ENCODE measurements around the gene DUSP9. TPM values are rescaled to one million over a fixed set of nuclear protein-coding genes. Genes with fewer than 3 reads are reported as not detected.
"Not testable (repeated sequence)": the region's sequence is repeated elsewhere in the genome, so short reads cannot be mapped to it uniquely, and the experiment has no call there.

The DUSP9 gene
- total and polyA plus RNA-seq, 8 donors: 0.10 to 0.56 (median 0.23) TPM; not detected in 1

DNA sequence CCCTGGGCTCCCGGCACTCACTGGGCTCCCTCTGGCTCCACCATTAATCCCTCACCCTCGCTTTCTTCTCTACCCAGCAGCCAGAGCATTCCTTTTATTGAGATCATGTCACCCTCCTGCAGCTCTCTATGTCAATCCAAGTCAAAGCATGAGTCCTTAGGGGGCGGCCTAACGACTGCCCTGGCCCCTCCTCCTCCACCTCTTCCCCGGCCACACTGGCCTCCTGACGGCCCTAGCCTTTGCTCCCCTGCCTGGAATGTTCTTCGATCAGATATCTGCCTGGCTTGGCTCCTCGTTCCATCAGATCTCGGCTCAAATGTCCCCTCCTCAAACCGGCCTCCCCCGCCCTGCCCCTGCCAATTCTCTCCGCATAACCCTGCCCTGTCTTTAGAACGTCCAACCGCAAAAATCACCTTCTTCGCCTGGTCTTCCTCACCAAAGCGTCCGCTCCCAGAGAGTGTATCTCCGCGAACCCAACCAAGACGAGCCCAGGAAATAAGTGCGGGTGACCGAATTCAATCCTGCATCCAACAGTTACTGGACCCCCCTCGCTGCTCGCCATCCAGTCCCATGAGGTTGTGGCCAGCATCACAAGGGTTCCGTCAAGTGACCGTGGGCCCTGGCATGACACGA is 27.3 kb downstream of the DUSP9 start:
- DNase-seq: peak in 1 of 4 donors; percentile 16
- no peak overlapping the region for H3K27ac ChIP-seq
- H3K36me3 ChIP-seq: no peaks in the 10 kb centered on the region
- TF ChIP-seq, protein P1, sequence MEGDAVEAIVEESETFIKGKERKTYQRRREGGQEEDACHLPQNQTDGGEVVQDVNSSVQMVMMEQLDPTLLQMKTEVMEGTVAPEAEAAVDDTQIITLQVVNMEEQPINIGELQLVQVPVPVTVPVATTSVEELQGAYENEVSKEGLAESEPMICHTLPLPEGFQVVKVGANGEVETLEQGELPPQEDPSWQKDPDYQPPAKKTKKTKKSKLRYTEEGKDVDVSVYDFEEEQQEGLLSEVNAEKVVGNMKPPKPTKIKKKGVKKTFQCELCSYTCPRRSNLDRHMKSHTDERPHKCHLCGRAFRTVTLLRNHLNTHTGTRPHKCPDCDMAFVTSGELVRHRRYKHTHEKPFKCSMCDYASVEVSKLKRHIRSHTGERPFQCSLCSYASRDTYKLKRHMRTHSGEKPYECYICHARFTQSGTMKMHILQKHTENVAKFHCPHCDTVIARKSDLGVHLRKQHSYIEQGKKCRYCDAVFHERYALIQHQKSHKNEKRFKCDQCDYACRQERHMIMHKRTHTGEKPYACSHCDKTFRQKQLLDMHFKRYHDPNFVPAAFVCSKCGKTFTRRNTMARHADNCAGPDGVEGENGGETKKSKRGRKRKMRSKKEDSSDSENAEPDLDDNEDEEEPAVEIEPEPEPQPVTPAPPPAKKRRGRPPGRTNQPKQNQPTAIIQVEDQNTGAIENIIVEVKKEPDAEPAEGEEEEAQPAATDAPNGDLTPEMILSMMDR (IDR thresholded peaks at IDR 0.05): no peak
- intact Hi-C loops (cut with DNase I): no loop called here
- H3K9me3 ChIP-seq: no peaks in the 10 kb centered on the region
- peaks cover 3 to 52% of the 10 kb centered on the region in 2 donors for H3K27me3 ChIP-seq
- no peaks in the 10 kb centered on the region for H3K4me1 ChIP-seq
- no peak for ATAC-seq
- no peak overlapping the region for H3K4me3 ChIP-seq

DNA sequence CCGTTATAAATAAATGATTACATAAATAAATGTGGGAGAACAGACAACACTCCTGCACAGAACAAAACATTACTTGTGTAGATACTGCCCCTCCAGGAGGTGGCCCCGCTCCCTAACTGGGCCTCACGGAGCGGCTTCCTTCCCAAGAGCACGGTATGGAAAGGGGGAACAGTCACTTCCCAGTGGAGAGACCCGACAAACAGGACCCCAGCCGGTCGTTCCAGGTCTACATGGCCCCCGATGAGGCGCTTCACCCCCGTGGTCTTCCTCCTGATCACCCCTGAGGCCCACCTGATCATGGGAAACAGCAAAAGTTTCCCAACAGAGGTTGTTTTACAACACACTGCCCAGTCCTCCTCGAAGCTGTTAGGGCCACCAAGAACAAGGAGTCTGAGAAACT is 34.2 kb downstream of the DUSP9 start:
- DNase-seq: peak in 1 of 4 donors; percentile 14
- TF ChIP-seq, protein P1 (IDR thresholded peaks at IDR 0.05): no peak
- Histone ChIP-seq H3K4me1 (no peaks in the 10 kb centered on the region), H3K4me3 (no peak overlapping the region), H3K9me3 (no peaks in the 10 kb centered on the region), H3K27ac (no peak overlapping the region), H3K27me3 (peaks cover 0 to 32% of the 10 kb centered on the region in 2 donors), H3K36me3 (no peaks in the 10 kb centered on the region)
- intact Hi-C loops (cut with DNase I): no loop called here
- ATAC-seq: no peak

DNA sequence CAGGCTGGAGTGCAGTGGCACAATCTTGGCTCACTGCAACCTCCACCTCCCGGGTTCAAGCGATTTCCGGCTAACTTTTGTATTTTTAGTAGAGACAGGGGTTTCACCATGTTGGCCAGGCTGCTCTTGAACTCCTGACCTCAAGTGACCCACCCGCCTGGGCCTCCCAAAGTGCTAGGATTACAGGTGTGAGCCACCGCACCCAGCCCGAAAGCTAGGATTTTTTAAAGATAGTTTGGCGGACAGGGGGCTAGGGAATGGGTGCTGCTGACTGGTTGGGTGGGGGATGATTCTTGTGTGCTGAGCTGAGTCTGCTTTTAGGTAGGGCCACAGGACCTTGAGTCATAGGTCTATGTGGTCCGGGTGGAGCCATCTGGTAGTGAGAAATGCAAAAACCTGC is 36.5 kb downstream of the DUSP9 start:
- H3K27ac ChIP-seq; ATAC-seq; H3K4me3 ChIP-seq; H3K4me1 ChIP-seq; intact Hi-C loops (cut with DNase I); H3K36me3 ChIP-seq; H3K9me3 ChIP-seq: not testable (repeated sequence)
- DNase-seq: peak in 1 of 4 donors; percentile 10
- H3K27me3 ChIP-seq: peaks cover 0 to 36% of the 10 kb centered on the region in 2 donors

DNA sequence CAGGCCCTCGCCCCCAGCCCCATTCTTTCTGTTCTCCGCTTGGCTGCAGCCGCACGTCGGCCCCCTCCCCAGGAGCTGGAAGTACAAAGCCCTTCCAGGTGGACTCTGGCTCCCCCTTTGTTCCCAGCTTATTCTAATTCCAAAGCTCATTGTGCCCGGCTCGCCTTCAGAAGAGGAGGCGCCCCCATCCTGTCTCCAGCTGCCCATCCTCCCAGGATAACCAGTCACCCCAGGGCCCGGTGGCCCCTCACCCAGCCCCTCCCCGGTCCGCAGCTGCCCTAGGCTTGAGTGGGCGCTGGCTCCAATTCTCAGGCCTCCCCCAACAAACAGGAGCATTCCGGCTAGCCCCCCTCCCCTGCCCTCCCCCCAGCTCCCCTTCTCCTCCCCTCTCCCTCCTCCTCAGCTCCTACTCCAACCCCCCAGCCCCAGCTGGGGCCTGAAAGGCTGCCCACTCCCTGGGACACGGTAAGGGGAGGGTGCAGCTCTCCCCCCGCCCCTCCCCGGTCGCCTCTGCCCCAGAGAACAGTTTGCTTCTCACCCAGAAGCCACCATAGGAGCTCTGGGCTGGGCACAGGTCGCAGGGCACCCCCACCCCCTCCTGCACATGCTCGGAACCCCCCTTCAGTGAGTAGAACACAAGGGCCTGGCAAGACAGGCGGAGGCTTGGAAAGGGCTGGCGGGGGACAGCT is 37.6 kb downstream of the DUSP9 start:
- Histone ChIP-seq H3K27me3 (peaks cover 0 to 48% of the 10 kb centered on the region in 2 donors), H3K4me1 (no peaks in the 10 kb centered on the region), H3K36me3 (no peaks in the 10 kb centered on the region), H3K27ac (no peak overlapping the region), H3K4me3 (no peak overlapping the region), H3K9me3 (no peaks in the 10 kb centered on the region)
- intact Hi-C loops (cut with DNase I): no loop called here
- ATAC-seq (no peak), DNase-seq (peak in 1 of 4 donors; percentile 18)
- TF ChIP-seq, protein P1 (IDR thresholded peaks at IDR 0.05): no peak

DNA sequence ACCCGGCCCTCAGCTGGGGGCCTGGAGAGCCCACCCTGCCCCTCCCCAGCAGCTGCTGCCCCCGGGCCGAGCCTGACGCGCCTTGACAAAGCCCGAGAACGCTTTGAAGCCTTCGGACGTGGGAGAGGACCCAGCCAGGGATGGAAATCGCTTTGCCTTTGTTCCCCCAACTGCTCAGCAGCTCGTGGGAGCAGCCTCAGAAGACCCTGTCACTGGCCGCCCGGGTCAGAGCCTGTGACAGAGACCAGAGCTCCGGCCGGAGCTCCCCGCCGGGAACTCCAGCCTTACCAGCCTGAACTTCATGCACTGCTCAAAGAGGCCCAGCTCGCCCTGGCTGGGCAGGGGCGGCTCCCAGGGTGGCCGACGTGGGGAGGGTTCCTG is 38.1 kb downstream of the DUSP9 start:
- TF ChIP-seq, protein P1 (IDR thresholded peaks at IDR 0.05): no peak
- Histone ChIP-seq H3K4me1 (no peaks in the 10 kb centered on the region), H3K27ac (no peak overlapping the region), H3K27me3 (peaks cover 0 to 53% of the 10 kb centered on the region in 2 donors), H3K4me3 (no peak overlapping the region), H3K9me3 (no peaks in the 10 kb centered on the region), H3K36me3 (no peaks in the 10 kb centered on the region)
- intact Hi-C loops (cut with DNase I): no loop called here
- ATAC-seq (no peak), DNase-seq (peak in 1 of 4 donors; percentile 26)
